LNCaP clone FGC (cell line): Measurements from ENCODE around the gene PHLPP1.
"Not testable (repeated sequence)": the region's sequence is repeated elsewhere in the genome, so short reads cannot be mapped to it uniquely, and the experiment has no call there.

Experiments
- DNase-seq: peaks from one replicate; pipeline ENCODE4 v3.0.0-alpha.2; 2011; ENCODE audit warnings: low read depth
- H3K4me3 ChIP-seq: 2 replicates; pipeline ENCODE4 v1.5.1; 2011; ENCODE audit warnings: mild to moderate bottlenecking, low read depth, low read length, control low read depth
- TF ChIP-seq, protein P1 (sequence below): IDR thresholded peaks from 2 replicates; pipeline ENCODE4 v1.5.1; 2012; ENCODE audit warnings: mild to moderate bottlenecking; ENCODE audit not compliant: control insufficient read depth, insufficient read depth; ENCODE audit errors: extremely low read depth

PHLPP1 gene

DNA sequence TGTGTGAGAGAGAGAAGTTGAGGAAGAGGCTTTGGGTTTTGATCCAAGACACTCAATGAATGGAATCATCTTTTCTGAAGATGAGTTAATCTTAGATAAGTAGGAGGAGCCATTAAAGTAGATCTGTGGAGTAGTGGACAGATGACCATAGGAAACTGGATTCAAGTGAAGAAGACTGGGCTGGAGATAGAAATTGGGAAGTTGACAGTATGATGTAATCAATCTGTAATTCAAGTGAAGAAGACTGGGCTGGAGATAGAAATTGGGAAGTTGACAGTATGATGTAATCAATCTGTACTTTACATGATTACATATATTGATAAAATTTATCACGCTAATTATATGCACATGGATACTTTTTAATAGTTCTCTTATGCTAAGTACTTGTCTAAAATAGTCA lies 92.8 kb downstream of the PHLPP1 start:
- DNase-seq: no peak
- TF ChIP-seq, protein P1, sequence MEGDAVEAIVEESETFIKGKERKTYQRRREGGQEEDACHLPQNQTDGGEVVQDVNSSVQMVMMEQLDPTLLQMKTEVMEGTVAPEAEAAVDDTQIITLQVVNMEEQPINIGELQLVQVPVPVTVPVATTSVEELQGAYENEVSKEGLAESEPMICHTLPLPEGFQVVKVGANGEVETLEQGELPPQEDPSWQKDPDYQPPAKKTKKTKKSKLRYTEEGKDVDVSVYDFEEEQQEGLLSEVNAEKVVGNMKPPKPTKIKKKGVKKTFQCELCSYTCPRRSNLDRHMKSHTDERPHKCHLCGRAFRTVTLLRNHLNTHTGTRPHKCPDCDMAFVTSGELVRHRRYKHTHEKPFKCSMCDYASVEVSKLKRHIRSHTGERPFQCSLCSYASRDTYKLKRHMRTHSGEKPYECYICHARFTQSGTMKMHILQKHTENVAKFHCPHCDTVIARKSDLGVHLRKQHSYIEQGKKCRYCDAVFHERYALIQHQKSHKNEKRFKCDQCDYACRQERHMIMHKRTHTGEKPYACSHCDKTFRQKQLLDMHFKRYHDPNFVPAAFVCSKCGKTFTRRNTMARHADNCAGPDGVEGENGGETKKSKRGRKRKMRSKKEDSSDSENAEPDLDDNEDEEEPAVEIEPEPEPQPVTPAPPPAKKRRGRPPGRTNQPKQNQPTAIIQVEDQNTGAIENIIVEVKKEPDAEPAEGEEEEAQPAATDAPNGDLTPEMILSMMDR: no peak
- no peak overlapping the region for H3K4me3 ChIP-seq

DNA sequence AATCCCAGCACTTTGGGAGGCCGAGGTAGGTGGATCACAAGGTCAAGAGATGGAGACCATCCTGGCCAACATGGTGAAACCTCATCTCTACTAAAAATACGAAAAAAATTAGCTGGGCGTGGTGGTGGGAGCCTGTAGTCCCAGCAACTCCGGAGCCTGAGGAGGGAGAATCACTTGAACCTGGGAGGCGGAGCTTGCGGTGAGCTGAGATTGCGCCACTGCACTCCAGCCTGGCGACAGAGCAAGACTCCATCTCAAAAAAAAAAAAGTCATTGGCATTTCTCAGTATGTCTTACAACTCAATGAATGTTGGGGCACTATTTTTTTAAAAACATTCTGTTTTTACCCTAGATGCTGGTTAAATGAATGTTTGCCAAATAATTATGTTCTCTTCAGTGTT lies 94.1 kb downstream of the PHLPP1 start:
- not testable (repeated sequence) for DNase-seq, H3K4me3 ChIP-seq

DNA sequence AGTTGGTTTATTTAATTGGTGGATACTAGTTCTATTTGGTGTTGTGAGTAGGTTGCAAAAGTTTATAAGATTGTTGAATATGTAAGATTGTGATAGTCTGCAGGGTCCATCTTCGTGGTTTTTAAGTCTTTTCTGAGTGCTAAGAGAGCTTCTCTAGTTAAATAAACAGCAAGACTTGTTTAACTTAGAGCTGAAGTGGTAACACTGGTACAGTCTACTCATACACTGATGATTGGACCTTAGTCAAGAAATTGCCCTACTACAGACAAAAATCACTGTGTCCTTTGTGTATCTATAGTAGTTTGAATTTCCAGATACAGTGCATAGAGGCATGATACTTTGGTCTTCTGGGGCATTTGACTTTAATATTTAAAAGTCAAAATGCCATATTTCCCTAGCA lies 94.6 kb downstream of the PHLPP1 start:
- TF ChIP-seq, protein P1: no peak
- no peak overlapping the region for H3K4me3 ChIP-seq
- DNase-seq: no peak

DNA sequence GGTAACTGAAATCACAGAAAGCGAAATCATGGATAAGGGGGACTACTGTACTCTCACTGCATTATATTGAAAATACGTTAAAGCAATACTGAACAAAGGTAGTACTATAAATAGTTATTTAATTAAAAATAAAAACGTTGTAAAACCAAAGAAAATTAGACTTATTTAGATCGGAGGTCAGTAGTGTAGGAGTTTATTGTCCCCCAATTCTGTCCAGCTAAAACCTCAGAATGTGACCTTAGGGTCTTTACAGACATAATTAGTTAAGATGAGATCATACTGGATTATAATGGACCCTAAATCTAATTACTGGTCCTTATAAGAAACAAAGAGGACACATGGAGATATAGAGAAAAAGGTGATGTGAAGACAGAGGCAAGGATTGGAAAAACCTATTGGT lies 95.3 kb downstream of the PHLPP1 start:
- TF ChIP-seq, protein P1: no peak
- DNase-seq: no peak
- no peak overlapping the region for H3K4me3 ChIP-seq

DNA sequence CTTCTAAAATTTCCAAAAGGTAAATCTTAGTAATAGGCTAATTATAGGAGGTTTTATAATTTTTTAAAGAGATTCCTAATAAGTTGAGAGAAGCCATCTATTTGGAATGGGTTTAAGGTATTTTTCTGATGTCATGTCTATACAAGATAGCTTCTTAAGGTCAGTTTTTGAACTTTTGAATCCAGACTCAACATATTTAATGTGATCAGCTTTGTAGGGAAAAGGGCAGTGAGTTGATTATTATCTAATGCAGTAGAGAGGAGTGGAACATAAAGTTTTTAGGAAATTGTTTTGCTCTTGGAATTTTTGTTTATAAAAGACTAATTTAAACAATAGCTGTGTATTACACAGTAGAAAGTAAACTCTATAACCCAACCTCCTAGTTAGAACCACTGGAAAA lies 96.3 kb downstream of the PHLPP1 start:
- no peak for DNase-seq
- TF ChIP-seq, protein P1: no peak
- no peak overlapping the region for H3K4me3 ChIP-seq

DNA sequence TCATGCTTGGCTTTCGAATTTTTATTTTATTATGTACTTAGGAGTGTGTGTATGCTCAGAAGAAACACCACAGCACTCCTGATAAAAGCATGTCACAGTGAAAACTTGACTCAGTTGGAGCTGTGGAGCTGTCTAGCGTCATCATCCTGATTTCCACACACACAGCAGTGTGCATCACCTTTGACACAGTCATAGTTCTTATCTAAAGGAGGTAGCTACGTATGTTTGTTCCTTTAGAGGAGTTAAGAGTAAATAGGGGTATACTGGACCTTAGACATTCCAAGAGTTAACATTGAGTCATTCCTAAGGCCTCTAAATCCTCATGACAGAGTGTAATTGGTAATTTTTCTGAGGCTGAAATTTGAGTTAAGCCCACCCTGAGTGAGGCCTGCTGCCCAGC lies 96.9 kb downstream of the PHLPP1 start:
- TF ChIP-seq, protein P1: no peak
- DNase-seq: no peak
- H3K4me3 ChIP-seq: no peak overlapping the region

DNA sequence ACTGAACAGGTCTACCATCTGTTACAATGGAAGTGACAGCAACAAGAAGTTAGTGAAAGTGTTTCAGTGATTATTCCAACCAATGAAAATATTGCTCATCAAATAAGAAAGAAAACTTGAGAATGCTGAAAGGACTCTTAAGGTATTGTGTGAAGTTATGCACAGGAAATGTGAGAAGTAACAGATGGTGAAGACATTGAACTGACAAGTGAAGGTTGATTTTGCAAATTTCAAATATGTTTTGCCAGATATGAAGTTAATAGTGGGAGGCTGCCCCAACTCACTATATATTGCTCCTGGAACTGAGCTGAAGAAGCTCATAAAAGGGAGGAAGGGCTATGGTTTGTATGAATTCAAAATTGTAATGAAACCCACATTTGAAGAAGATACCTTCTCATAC lies 97.5 kb downstream of the PHLPP1 start:
- no peak for DNase-seq
- no peak overlapping the region for H3K4me3 ChIP-seq
- TF ChIP-seq, protein P1: no peak
